Muscle of leg (tissue), 11 donors: Measurements from ENCODE around the gene ARPIN. TPM values are rescaled to one million over a fixed set of nuclear protein-coding genes. Genes with fewer than 3 reads are reported as not detected.

Source experiments
- DNase-seq: peaks from one replicate; pipeline ENCODE4 v3.0.0; 2013
- H3K27ac ChIP-seq: one replicate; pipeline ENCODE4 v1.5.1; 2013; ENCODE audit warnings: mild to moderate bottlenecking, low read length, control low read depth
- H3K27me3 ChIP-seq: one replicate; pipeline ENCODE4 v1.6.1; 2013; ENCODE audit warnings: low read length; ENCODE audit not compliant: control insufficient read depth, insufficient read depth
- H3K36me3 ChIP-seq: one replicate; pipeline ENCODE4 v1.6.1; 2013; ENCODE audit warnings: low read length; ENCODE audit not compliant: control insufficient read depth, insufficient read depth
- H3K4me1 ChIP-seq: one replicate; pipeline ENCODE4 v1.6.1; 2013; ENCODE audit warnings: low read length; ENCODE audit not compliant: control insufficient read depth, insufficient read depth
- H3K4me3 ChIP-seq: one replicate; pipeline ENCODE4 v1.5.1; 2013; ENCODE audit warnings: low read length, control low read depth
- H3K9me3 ChIP-seq: replicated peaks from 2 replicates; pipeline ENCODE4 v1.6.1; 2013; ENCODE audit warnings: low read depth, low read length; ENCODE audit not compliant: control insufficient read depth
- WGBS: methylation state at CpG from one replicate; pipeline ENCODE4 v1.1.5; 2013; ENCODE audit warnings: missing lambda C conversion rate; ENCODE audit not compliant: insufficient coverage; 5-methylcytosine and 5-hydroxymethylcytosine counted together
- polyA plus RNA-seq, 8 donors: library from polyadenylated mRNA; unstranded; fragments of 120-200 nt; gene quantifications; one replicate each; pipeline versions ENCODE4 v1.2.1 to v1.2.3, GENCODE V29; 2013; ENCODE audit warnings: inconsistent platforms in 1 of 8, low replicate concordance in 1 of 8; ENCODE audit not compliant: insufficient read length in 8 of 8, insufficient read depth in 1 of 8
- total RNA-seq: library from RNA; stranded (reverse); fragments of 120-200 nt; gene quantifications from one replicate; pipeline ENCODE4 v1.2.4, GENCODE V29; 2013

Gene ARPIN
- total and polyA plus RNA-seq, 9 donors = 10.1 to 21.3 (median 16.9) TPM

GRCh38 chr15:89848970-89849292, 63.8 kb downstream of the ARPIN start:
- Histone ChIP-seq H3K27me3 (no peaks in the 10 kb centered on the region), H3K4me1 (no peaks in the 10 kb centered on the region), H3K27ac (no peak overlapping the region), H3K36me3 (peaks cover 31% of the 10 kb centered on the region), H3K4me3 (no peak overlapping the region), H3K9me3 (no peaks in the 10 kb centered on the region)
- no CpG with 5 or more reads among the region's 2 CpGs for WGBS
- DNase-seq = no peak

- 80% methylated on average over 1 of the region's 2 CpGs for WGBS
- Histone ChIP-seq H3K4me3 (no peak overlapping the region), H3K4me1 (no peaks in the 10 kb centered on the region), H3K27me3 (no peaks in the 10 kb centered on the region), H3K27ac (no peak overlapping the region), H3K9me3 (no peaks in the 10 kb centered on the region), H3K36me3 (peaks cover 26% of the 10 kb centered on the region)
- DNase-seq = no peak
Observed at GRCh38 chr15:89847101-89847500, 65.7 kb downstream of the ARPIN start.

GRCh38 chr15:89845305-89845893, 67.4 kb downstream of the ARPIN start:
- Histone ChIP-seq H3K4me1 (no peaks in the 10 kb centered on the region), H3K27ac (no peak overlapping the region), H3K9me3 (no peaks in the 10 kb centered on the region), H3K36me3 (peaks cover 24% of the 10 kb centered on the region), H3K4me3 (no peak overlapping the region), H3K27me3 (no peaks in the 10 kb centered on the region)
- 95% methylated on average over 2 of the region's 5 CpGs for WGBS
- DNase-seq = no peak

Other genes starting within 250 kb of the ARPIN start
- 0.13 TPM for gene PLIN1, start 233.6 kb downstream of the ARPIN start, total RNA-seq
- gene PLIN1, start 233.6 kb downstream of the ARPIN start, polyA plus RNA-seq = under 1 TPM; 0.11 to 0.44 (median 0.30) TPM
- gene PEX11A, start 222.2 kb downstream of the ARPIN start, total RNA-seq = 7.1 TPM
- 1 to 10 TPM; 4.7 to 6.4 (median 5.4) TPM for gene PEX11A, start 222.2 kb downstream of the ARPIN start, polyA plus RNA-seq
- gene WDR93, start 222.1 kb downstream of the ARPIN start, total RNA-seq = 0.04 TPM
- gene WDR93, start 222.1 kb downstream of the ARPIN start, polyA plus RNA-seq = under 1 TPM in 7 of 8 donors, not detected in 1; 0.08 to 0.32 (median 0.18) TPM
- gene MESP1, start 161.7 kb downstream of the ARPIN start, total RNA-seq = 0.75 TPM
- gene MESP1, start 161.7 kb downstream of the ARPIN start, polyA plus RNA-seq = under 1 TPM; 0.13 to 0.86 (median 0.61) TPM
- 0.49 TPM for gene MESP2, start 136.6 kb downstream of the ARPIN start, total RNA-seq
- under 1 TPM; 0.11 to 0.89 (median 0.39) TPM for gene MESP2, start 136.6 kb downstream of the ARPIN start, polyA plus RNA-seq
- gene ANPEP, start 98.1 kb downstream of the ARPIN start, total RNA-seq = 6.7 TPM
- gene ANPEP, start 98.1 kb downstream of the ARPIN start, polyA plus RNA-seq = 10 to 100 TPM in 3 of 8 donors, 1 to 10 TPM in 5; 4.3 to 57.8 (median 7.9) TPM
- 35.2 TPM for gene AP3S2, start 19.0 kb downstream of the ARPIN start, total RNA-seq
- 10 to 100 TPM; 23.7 to 32.0 (median 26.1) TPM for gene AP3S2, start 19.0 kb downstream of the ARPIN start, polyA plus RNA-seq
- gene ZNF710, start 88.4 kb upstream of the ARPIN start, total RNA-seq = 6.1 TPM
- 10 to 100 TPM; 10.2 to 23.5 (median 14.2) TPM for gene ZNF710, start 88.4 kb upstream of the ARPIN start, polyA plus RNA-seq
- gene IDH2, start 189.5 kb upstream of the ARPIN start, total RNA-seq = 215 TPM
- 100 to 1,000 TPM; 232 to 286 (median 263) TPM for gene IDH2, start 189.5 kb upstream of the ARPIN start, polyA plus RNA-seq